Activated CD8-positive, alpha-beta T cell treated with anti-CD3 and anti-CD28 coated beads for 36 hours (primary cell): Measurements from ENCODE around the gene ANO8. TPM values are rescaled to one million over a fixed set of nuclear protein-coding genes. Genes with fewer than 3 reads are reported as not detected.

ENCODE experiments used
- ATAC-seq: fragments of 200-7000 bp; cut with Tn5 transposase; one replicate; pipeline ENCODE4 v1.10.0; 2021; ENCODE audit warnings: mild to moderate bottlenecking, moderate library complexity
- CTCF ChIA-PET: fragments of 350-600 bp; sonication (Branson Sonifier 250); formaldehyde crosslinking; loops from one replicate; lab custom pipeline; 2021; ENCODE audit warnings: antibody characterized with exemption; lab: Charles Lee
- POLR2A ChIA-PET: fragments of 350-600 bp; sonication (Branson Sonifier 250); formaldehyde crosslinking; loops from one replicate; lab custom pipeline; 2021; ENCODE audit warnings: antibody characterized with exemption; lab: Charles Lee
- DNase-seq: peaks from one replicate; pipeline ENCODE4 v3.0.0-alpha.2; 2020
- H3K27ac Mint-ChIP-seq: one replicate; pipeline ENCODE4 v1.8.0; 2021; ENCODE audit warnings: mild to moderate bottlenecking, mixed read lengths
- H3K27me3 Mint-ChIP-seq: one replicate; pipeline ENCODE4 v1.8.0; 2021; ENCODE audit warnings: mixed read lengths
- H3K36me3 Mint-ChIP-seq: one replicate; pipeline ENCODE4 v1.8.0; 2021; ENCODE audit warnings: low read depth, mixed read lengths
- H3K4me1 Mint-ChIP-seq: one replicate; pipeline ENCODE4 v1.8.0; 2021; ENCODE audit warnings: low read depth, mixed read lengths
- H3K4me3 Mint-ChIP-seq: one replicate; pipeline ENCODE4 v1.8.0; 2021; ENCODE audit warnings: mild to moderate bottlenecking, moderate library complexity, mixed read lengths
- H3K9me3 Mint-ChIP-seq: one replicate; pipeline ENCODE4 v1.8.0; 2021; ENCODE audit warnings: mixed read lengths
- intact Hi-C: fragments of 100-400 bp; cut with micrococcal nuclease; formaldehyde crosslinking; loops from one replicate; pipeline ENCODE4 v1.10.0; 2022
- total RNA-seq, 2 experiments: library from RNA; stranded (reverse); gene quantifications; one replicate each; pipeline ENCODE4 v1.2.3, GENCODE V29; 2021
- TF ChIP-seq, protein P1 (sequence below): fragments of 200-600 bp; IDR thresholded peaks from one replicate; pipeline ENCODE4 v1.8.0; 2022; ENCODE audit warnings: antibody characterized with exemption, mild to moderate bottlenecking

The ANO8 gene
- total RNA-seq, 2 experiments from 2014 or later: 5.4 TPM

DNA sequence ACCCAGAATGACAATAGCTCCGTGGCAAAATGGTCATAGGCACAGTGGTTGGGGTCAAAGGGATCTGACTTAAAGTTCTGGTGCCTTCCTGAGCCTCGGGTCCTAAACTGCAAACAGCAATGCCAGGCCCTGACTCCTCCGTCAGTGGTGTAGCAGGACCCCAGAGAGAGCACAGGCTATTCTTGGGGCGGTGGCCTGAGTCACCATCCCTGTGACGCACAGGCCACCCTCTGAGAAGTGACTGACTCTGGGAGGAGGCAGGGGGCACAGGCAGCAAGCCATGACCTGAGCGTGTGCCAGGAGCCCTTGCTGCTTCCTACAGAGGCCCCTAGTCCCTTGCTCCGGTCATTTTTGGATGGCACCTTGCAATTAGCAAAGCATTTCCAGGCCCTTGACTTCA is 23.7 kb upstream of the ANO8 start:
- DNase-seq: no peak
- Mint-ChIP-seq H3K36me3 (no peaks in the 10 kb centered on the region), H3K4me1 (no peaks in the 10 kb centered on the region), H3K27ac (no peak overlapping the region), H3K27me3 (no peaks in the 10 kb centered on the region), H3K4me3 (no peak overlapping the region), H3K9me3 (no peaks in the 10 kb centered on the region)
- ChIA-PET CTCF (interaction anchor here (2.0 kb wide), 1 partner anchor 11 kb away, joined by 11 read pairs; no protein-coding TSS in a partner anchor), POLR2A (no interaction called here)
- intact Hi-C loops: no loop called here
- ATAC-seq: no peak
- TF ChIP-seq, protein P1, sequence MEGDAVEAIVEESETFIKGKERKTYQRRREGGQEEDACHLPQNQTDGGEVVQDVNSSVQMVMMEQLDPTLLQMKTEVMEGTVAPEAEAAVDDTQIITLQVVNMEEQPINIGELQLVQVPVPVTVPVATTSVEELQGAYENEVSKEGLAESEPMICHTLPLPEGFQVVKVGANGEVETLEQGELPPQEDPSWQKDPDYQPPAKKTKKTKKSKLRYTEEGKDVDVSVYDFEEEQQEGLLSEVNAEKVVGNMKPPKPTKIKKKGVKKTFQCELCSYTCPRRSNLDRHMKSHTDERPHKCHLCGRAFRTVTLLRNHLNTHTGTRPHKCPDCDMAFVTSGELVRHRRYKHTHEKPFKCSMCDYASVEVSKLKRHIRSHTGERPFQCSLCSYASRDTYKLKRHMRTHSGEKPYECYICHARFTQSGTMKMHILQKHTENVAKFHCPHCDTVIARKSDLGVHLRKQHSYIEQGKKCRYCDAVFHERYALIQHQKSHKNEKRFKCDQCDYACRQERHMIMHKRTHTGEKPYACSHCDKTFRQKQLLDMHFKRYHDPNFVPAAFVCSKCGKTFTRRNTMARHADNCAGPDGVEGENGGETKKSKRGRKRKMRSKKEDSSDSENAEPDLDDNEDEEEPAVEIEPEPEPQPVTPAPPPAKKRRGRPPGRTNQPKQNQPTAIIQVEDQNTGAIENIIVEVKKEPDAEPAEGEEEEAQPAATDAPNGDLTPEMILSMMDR: no peak

DNA sequence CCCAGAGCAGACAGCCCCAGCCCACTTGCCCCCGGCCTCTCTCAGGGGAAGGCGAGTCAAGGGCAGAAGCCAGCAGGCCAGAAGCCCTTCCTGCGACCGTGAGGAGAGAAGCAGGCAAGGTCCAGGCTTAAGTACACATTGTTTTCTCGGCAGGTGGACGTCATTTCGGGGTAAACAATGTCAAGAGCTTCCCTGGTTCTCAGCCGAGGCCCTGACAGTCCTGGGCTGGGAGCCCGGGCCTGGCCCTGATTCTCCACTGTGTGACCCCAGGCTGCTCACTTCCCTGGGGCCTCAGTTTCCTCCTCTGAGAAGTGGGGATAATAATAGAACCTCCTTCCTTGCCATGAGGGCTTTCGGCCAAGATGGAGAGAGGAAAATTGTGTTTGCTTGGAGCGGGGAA is 23.1 kb upstream of the ANO8 start:
- H3K27me3 Mint-ChIP-seq: no peaks in the 10 kb centered on the region
- no peak overlapping the region for H3K4me3 Mint-ChIP-seq
- CTCF ChIA-PET: interaction anchor here (2.0 kb wide), 1 partner anchor 10 kb away, joined by 11 read pairs; no protein-coding TSS in a partner anchor
- H3K4me1 Mint-ChIP-seq: no peaks in the 10 kb centered on the region
- TF ChIP-seq, protein P1: no peak
- POLR2A ChIA-PET: interaction anchor here (0.6 kb wide), 1 partner anchor 811 kb away, joined by 3 read pairs; no protein-coding TSS in a partner anchor
- intact Hi-C loops: no loop called here
- DNase-seq (no peak), ATAC-seq (no peak)
- H3K27ac Mint-ChIP-seq: no peak overlapping the region
- no peaks in the 10 kb centered on the region for H3K36me3 Mint-ChIP-seq
- H3K9me3 Mint-ChIP-seq: no peaks in the 10 kb centered on the region

DNA sequence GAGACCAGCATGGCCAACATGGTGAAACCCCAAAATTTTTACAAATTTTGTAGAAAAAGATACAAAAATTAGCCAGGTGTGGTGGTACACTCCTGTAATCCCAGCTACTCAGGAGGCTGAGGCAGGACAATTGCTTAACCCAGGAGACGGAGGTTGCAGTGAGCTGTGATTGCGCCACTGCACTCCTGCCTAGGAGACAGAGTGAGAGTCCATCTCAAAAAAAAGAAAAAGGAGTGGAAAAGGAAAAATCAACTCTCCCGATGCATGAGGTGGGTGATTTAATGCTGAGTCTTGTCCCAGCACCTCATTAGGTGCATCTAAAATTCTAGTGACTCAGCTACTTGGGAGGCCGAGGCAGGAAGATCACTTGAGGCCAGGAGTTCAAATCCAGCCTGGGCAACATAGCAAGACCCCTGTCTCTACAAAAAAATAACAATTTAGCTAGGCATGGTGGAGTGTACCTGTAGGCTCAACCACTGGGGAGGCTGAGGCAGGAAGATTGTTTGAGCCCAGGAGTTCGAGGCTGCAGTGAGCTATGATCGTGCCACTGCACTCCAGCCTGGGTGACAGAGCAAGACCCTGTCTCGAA is 22.5 kb upstream of the ANO8 start:
- ATAC-seq (no peak), DNase-seq (no peak)
- ChIA-PET POLR2A (interaction anchor here (0.6 kb wide), 1 partner anchor 810 kb away, joined by 3 read pairs; no protein-coding TSS in a partner anchor), CTCF (interaction anchor here (1.4 to 2.0 kb wide), 2 partner anchors 10 to 33 kb away, joined by 3 to 11 read pairs; no protein-coding TSS in a partner anchor)
- Mint-ChIP-seq H3K9me3 (no peaks in the 10 kb centered on the region), H3K4me1 (no peaks in the 10 kb centered on the region), H3K27ac (no peak overlapping the region), H3K36me3 (no peaks in the 10 kb centered on the region), H3K27me3 (no peaks in the 10 kb centered on the region), H3K4me3 (no peak overlapping the region)
- TF ChIP-seq, protein P1: no peak
- intact Hi-C loops: no loop called here

DNA sequence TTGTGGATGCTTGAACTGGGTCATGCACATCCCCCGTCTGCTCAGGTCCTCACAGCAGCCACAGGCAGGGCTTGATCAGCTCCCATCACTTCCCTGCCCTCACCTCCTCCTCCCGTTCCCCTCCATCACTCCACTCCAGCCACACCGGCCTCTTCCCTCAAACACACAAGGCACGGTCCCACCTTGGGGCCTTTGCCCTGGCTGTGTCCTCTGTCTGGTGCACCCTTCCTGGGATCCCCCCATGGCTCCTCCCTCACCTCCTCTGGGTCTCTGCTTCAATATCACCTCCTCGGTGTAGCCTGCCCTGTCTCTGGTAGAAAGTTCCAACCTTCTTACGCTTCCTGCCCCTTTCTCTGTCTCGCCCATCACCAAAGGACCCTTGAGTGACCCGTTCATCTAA is 18.7 kb upstream of the ANO8 start:
- ATAC-seq: no peak
- TF ChIP-seq, protein P1: no peak
- H3K27me3 Mint-ChIP-seq: peaks cover 15% of the 10 kb centered on the region
- peaks cover 5% of the 10 kb centered on the region for H3K4me1 Mint-ChIP-seq
- H3K4me3 Mint-ChIP-seq: no peak overlapping the region
- ChIA-PET CTCF (no interaction called here), POLR2A (no interaction called here)
- no peaks in the 10 kb centered on the region for H3K36me3 Mint-ChIP-seq
- no peak overlapping the region for H3K27ac Mint-ChIP-seq
- H3K9me3 Mint-ChIP-seq: no peaks in the 10 kb centered on the region
- no peak for DNase-seq
- intact Hi-C loops: no loop called here

DNA sequence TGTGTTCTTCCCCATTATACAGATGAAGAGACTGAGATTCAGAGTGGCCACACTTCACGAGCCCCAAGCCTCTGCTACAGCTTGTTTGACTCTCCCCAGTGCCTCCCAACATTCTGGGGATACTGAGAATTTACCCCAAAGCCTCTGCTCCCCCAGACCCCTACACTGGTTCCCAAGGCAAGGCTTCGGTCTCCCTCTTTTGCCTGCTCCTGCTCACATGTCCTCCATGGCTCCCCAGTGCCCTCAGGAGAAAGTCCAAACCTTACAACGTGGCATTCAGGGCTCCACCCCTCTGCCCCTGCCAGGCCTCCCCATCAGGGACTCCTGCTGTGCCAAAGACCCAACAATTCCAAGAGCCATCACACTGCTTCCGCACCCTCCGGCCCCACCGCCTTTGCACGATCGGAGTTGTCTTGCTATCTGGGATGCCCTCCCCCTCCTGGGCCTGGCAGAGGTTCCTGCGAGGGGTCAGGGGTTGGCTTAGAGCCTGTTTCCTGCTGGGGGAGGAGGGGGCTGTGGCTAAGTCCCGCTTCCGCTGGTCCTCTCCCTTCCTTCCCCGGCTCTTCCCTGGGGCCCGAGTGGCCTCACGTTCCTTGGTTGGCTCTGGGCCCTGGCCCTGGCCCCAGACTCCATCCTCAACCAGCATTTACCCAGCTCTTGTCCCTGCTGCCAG is 18.1 kb upstream of the ANO8 start:
- H3K36me3 Mint-ChIP-seq: no peaks in the 10 kb centered on the region
- DNase-seq (no peak), ATAC-seq (no peak)
- H3K27ac Mint-ChIP-seq: no peak overlapping the region
- H3K9me3 Mint-ChIP-seq: no peaks in the 10 kb centered on the region
- CTCF ChIA-PET: no interaction called here
- H3K4me3 Mint-ChIP-seq: no peak overlapping the region
- H3K4me1 Mint-ChIP-seq: peaks cover 5% of the 10 kb centered on the region
- POLR2A ChIA-PET: no interaction called here
- H3K27me3 Mint-ChIP-seq: peaks cover 17% of the 10 kb centered on the region
- TF ChIP-seq, protein P1: no peak
- intact Hi-C loops: no loop called here
